A673 (cell line): ENCODE data around the gene BTBD18.

Source experiments
- CTCF ChIP-seq: fragments of 300-800, 200-600 bp; sonication (generic); conservative IDR thresholded peaks from 2 replicates; pipeline ENCODE4 v1.5.1; 2017; ENCODE audit warnings: low read depth, mild to moderate bottlenecking, antibody characterized with exemption, low read length, moderate library complexity, mixed read lengths
- EZH2 ChIP-seq: fragments of 200-600 bp; sonication (generic); IDR thresholded peaks from 2 replicates; pipeline ENCODE4 v1.6.1; 2017; ENCODE audit warnings: borderline replicate concordance, low read depth, mild to moderate bottlenecking, mixed read lengths, antibody characterized with exemption, low read length; ENCODE audit not compliant: poor library complexity, severe bottlenecking

- peak; percentile 46; the same call in 1 of the 2 replicates for TF ChIP-seq CTCF
- TF ChIP-seq EZH2, result no peak
Measured at GRCh38 chr11:57763568-57763967, 11.9 kb upstream of the BTBD18 start.
